ENCODE results near the gene ZBTB45.
"Not testable (repeated sequence)": the region's sequence is repeated elsewhere in the genome, so short reads cannot be mapped to it uniquely, and the experiment has no call there.

ZBTB45 gene

GRCh38 chr19:58554494-58555368, 35.1 kb upstream of the ZBTB45 start, which contains the start of gene CHMP2A:
Gene CHMP2A (minus strand): TSS chr19:58555105. CDS start chr19:58554212, 893 bp downstream.
- no peak for DNase-seq

GRCh38 chr19:58553799-58554493, 34.3 kb upstream of the ZBTB45 start:
- no peak for DNase-seq

- DNase-seq = no peak
Observed at GRCh38 chr19:58552655-58553054, 33.0 kb upstream of the ZBTB45 start.

- DNase-seq = no peak
Observed at GRCh38 chr19:58551577-58552471, 32.2 kb upstream of the ZBTB45 start.

- no peak for DNase-seq
Observed at GRCh38 chr19:58551123-58551497, 31.5 kb upstream of the ZBTB45 start.

GRCh38 chr19:58550362-58551122, 30.9 kb upstream of the ZBTB45 start:
- DNase-seq = no peak

- no peak for DNase-seq
Observed at GRCh38 chr19:58549664-58550361, 30.2 kb upstream of the ZBTB45 start.

GRCh38 chr19:58548859-58549663, 29.5 kb upstream of the ZBTB45 start:
- no peak for DNase-seq

- no peak for DNase-seq
Observed at GRCh38 chr19:58547323-58548312, 28.0 kb upstream of the ZBTB45 start.

GRCh38 chr19:58546019-58546530, 26.5 kb upstream of the ZBTB45 start:
- no peak for DNase-seq

- no peak for DNase-seq
Observed at GRCh38 chr19:58545286-58546018, 25.8 kb upstream of the ZBTB45 start.

GRCh38 chr19:58544591-58545285, 25.1 kb upstream of the ZBTB45 start:
- no peak for DNase-seq

- DNase-seq = no peak
Observed at GRCh38 chr19:58543826-58544590, 24.4 kb upstream of the ZBTB45 start, which contains the start of gene TRIM28. Gene TRIM28 (plus strand): TSS chr19:58544064. CDS start chr19:58544758, 694 bp downstream.

- not testable (repeated sequence) for DNase-seq
Observed at GRCh38 chr19:58542641-58543372, 23.2 kb upstream of the ZBTB45 start.

- DNase-seq = not testable (repeated sequence)
Observed at GRCh38 chr19:58539169-58539559, 19.6 kb upstream of the ZBTB45 start.

Measured in activated gamma-delta T cell (primary cell).